ENCODE measurements around the gene RALGAPA1.
"Not testable (repeated sequence)": the region's sequence is repeated elsewhere in the genome, so short reads cannot be mapped to it uniquely, and the experiment has no call there.

Gene RALGAPA1

DNA sequence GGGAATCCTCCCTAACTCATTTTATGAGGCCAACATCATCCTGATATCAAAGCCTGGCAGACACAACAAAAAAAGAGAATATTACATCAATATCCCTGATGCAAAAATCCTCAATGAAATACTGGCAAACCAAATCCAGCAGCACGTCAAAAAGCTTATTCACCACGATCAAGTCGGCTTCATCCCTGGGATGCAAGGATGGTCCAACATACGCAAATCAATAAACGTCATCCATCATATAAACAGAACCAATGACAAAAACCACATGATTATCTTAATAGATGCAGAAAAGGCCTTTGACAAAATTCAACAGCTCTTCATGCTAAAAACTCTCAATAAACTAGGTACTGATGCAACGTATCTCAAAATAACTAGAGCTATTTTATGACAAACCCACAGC lies 189.1 kb downstream of the RALGAPA1 start:
- DNase-seq, result not testable (repeated sequence)

DNA sequence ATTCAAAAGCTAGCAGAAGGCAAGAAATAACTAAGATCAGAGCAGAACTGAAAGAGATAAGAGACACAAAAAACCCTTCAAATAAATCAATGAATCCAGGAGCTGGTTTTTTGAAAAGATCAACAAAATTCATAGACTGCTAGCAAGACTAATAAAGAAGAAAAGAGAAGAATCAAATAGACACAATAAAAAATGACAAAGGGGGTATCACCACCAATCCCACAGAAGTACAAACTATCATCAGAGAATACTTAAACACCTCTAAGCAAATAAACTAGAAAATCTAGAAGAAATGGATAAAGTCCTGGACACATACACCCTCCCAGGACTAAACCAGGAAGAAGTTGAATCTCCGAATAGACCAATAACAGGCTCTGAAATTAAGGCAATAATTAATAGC lies 189.6 kb downstream of the RALGAPA1 start:
- not testable (repeated sequence) for DNase-seq

- no peak for DNase-seq
Measured at GRCh38 chr14:35617500-35617899, 191.6 kb downstream of the RALGAPA1 start.

- no peak for DNase-seq
Measured at GRCh38 chr14:35607380-35607779, 201.7 kb downstream of the RALGAPA1 start.

DNA sequence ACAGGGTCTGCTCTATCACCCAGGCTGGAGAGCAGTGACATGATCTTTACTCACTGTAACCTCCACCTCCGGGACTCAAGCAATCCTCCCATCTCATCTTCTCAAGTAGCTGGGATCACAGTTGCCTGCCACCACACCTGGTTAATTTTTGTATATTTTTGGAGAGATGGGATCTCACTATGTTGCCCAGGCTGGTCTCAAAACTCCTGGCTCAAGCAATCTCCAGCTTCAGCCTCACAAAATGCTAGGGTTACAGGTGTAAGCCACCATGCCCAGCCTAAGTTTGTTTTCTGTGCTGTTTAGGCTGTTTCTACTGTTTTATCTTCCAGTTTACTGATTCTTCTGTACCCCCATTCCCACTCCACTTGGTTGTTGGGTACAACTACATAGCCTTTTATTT lies 208.8 kb downstream of the RALGAPA1 start:
- DNase-seq, result no peak

- DNase-seq, result no peak
Measured at GRCh38 chr14:35594616-35595015, 214.5 kb downstream of the RALGAPA1 start.

GRCh38 chr14:35587373-35587772 lies 221.7 kb downstream of the RALGAPA1 start:
- DNase-seq, result not testable (repeated sequence)

DNA sequence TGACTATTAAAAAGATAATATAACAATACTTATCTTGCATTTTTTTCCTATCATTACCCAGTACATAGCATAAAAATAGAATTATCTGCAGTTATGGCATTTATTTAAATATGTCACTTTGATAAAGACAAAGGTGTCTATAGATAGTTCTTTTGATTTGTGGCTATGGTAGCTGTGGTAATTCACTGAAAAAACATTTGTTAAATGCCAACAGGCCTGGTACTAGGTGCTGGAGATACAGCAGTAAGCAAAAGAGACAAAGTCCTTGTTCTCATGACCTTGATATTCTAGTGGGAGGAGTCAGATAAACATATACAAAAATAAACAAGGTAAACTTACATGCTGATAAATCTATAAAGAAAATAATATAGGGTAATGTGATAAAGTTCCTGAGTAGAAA lies 230.5 kb downstream of the RALGAPA1 start:
- no peak for DNase-seq

GRCh38 chr14:35578135-35578534 lies 231.0 kb downstream of the RALGAPA1 start:
- DNase-seq, result no peak

DNA sequence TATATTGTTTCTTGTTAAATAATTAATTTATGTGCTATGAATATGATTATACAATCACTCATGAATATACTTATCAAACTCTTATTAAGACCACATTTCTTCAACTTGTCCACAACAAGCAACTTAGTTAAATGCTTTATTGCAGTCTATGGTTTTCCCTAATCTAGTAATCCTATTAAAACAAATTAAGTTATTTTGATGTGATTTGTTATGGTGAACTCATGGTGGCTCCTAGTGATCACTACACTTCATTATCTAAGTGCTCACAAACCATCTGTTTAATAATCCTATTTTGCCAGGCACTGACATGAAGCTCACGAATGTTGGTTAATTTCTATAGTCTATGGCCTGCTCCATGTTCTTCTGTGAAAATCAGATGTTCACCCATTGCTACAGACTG lies 232.2 kb downstream of the RALGAPA1 start:
- no peak for DNase-seq

DNA sequence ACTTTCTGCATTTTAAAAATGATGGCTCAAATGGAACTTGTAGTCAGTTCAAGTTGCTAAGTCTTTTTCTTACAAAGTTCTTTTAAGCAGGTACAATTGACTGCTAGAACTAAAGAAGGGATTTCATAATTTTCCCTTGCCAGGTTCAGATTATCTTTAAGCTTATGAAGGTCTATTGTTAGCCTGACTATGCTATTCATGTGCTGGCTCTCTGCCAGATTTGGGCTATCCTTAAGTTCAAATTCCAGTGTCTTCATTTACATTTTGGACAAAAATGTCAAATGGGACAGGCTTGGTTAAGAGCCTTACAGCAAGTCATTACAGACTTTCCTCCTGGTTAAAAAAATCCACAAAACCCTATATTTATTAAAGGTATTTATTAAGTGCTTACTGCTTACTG lies 232.8 kb downstream of the RALGAPA1 start:
- DNase-seq, result no peak

GRCh38 chr14:35573911-35574310 lies 235.2 kb downstream of the RALGAPA1 start:
- no peak for DNase-seq

DNA sequence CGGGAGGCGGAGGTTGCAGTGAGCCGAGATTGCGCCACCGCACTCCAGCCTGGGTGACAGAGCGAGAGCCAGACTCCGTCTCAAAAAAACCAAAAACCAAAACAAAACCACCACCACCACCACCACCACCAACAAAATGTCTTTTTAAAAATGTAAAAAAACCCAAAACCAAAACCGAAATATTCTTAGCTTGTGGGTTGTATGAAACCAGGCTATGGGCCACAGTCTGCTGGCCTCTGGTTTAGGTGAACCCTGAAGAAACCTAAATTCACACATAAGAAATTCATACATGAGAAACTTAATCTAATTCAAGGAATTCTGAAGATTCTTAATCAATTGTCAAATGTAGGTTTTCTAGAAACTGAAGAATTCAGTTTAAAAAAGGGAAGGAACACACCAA lies 237.5 kb downstream of the RALGAPA1 start:
- no peak for DNase-seq

DNA sequence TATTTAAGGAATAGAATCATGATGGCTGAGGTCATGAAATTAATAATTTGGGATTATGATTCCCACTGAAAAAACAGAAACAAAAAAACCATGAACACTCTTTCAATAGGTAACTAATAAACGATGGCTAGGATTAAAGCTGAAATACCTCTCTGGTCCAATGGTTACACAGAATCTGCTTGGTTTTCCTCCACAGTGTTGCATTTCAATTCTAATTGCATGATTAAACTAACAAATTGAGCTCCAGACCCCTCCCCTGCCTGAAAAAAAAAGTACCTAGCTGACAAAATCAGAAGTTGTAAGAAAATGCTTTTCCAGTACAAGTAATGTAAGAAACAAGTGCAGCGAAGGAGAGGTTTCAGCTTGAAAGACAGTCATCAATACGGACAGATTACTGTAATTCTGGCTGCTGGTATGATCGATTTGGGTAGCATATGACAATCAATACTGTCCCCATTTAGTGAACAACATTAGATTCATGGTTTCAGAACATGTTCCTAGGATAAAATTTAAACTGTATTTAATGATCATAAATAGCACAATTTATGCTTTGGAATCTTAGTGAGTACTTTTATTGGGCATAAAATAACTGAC lies 243.1 kb downstream of the RALGAPA1 start:
- no peak for DNase-seq

- DNase-seq, result no peak
Measured at GRCh38 chr14:35558680-35559079, 250.4 kb downstream of the RALGAPA1 start.

DNA sequence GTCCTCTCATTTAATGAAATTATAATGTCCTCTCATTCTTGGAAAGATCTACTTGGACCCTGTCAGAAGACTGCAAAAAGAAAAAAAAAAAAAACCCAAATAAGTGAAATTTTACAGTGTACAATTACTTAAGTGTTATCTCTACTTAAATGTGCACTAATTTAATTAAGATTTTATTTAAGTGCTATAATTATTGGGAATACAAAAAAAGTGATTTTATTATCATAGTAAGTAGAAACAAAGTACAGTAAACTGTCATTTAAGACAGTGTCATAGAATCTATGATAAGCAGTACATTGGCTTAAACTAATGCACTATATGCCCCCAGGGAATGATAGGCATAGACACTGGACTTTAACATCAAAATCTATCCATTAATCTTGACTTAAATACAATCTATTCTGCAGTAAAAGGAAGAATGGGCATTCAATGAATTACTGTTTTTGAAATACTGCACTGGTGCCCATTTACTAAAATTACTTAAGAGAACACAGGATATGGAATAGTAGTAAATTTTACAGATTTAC lies 251.8 kb downstream of the RALGAPA1 start:
- DNase-seq, result no peak

GRCh38 chr14:35556548-35556947 lies 252.5 kb downstream of the RALGAPA1 start:
- DNase-seq, result no peak

GRCh38 chr14:35553808-35554207 lies 255.3 kb downstream of the RALGAPA1 start:
- DNase-seq, result no peak

GRCh38 chr14:35551081-35551480 lies 258.0 kb downstream of the RALGAPA1 start:
- no peak for DNase-seq

DNA sequence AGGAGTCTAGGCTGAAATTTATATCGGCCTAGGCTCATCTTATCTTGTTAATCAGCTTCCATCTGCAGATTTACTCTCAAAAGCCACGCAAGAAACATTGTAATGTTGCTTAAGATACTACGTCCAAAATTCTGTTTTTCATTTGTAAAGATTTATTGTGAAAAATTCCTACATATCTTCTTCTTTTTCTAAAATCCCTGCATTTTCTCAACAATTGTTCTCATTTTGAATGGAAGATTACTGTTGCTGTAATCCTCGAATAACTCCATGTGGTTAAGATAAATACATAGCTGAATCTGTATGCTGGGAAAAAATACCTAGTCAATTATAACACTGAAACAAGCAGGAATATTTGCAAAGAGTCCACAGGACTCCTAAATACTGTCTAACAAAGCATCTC lies 259.5 kb downstream of the RALGAPA1 start:
- DNase-seq, result no peak

GRCh38 chr14:35543006-35543405 lies 266.1 kb downstream of the RALGAPA1 start:
- DNase-seq, result no peak

- no peak for DNase-seq
Measured at GRCh38 chr14:35539969-35540368, 269.1 kb downstream of the RALGAPA1 start.

DNA sequence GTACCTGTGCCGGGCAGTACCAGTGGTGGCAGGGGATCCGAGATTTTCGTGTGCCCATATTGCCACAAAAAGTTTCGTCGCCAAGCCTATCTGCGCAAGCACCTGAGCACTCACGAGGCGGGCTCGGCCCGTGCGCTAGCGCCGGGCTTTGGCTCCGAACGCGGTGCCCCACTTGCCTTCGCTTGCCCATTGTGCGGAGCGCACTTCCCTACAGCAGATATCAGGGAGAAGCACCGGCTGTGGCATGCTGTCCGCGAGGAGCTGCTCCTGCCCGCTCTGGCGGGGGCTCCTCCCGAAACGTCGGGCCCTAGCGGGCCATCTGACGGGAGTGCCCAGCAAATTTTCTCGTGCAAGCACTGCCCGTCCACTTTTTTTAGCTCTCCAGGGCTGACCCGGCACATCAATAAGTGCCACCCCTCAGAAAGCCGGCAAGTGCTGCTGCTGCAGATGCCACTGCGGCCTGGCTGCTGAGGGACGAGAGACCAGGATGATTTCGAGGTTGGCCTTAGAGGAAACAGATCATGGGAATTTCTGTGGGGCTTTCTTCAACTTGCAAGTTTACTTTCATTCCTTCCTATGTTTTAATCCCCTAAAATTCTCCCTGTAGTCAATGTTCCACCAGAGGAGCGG lies 273.5 kb downstream of the RALGAPA1 start:
- DNase-seq, result no peak

DNA sequence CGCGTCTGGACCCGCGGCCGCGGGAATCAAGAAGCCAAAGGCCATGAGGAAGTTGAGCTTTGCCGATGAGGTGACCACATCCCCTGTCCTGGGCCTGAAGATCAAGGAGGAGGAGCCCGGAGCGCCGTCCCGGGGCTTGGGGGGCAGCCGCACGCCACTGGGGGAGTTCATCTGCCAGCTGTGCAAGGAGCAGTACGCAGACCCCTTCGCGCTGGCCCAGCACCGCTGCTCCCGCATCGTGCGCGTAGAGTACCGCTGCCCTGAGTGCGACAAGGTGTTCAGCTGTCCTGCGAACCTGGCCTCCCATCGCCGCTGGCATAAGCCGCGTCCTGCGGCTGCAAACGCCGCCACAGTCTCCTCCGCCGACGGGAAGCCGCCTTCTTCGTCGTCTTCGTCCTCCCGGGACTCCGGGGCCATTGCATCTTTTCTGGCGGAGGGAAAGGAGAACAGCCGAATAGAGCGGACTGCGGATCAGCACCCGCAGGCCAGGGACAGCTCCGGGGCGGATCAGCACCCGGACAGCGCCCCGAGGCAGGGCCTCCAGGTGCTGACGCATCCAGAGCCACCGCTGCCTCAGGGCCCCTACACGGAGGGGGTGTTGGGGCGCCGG lies 274.1 kb downstream of the RALGAPA1 start:
- DNase-seq, result peak; percentile 43
